GM12878 (cell line): ENCODE data around the gene FAM25A. TPM values are rescaled to one million over a fixed set of nuclear protein-coding genes. Genes with fewer than 3 reads are reported as not detected.
"Not testable (repeated sequence)": the region's sequence is repeated elsewhere in the genome, so short reads cannot be mapped to it uniquely, and the experiment has no call there.

Experiments
- ATAC-seq: fragments of 200-7000 bp; cut with Tn5 transposase; 3 replicates; pipeline ENCODE4 v1.9.1; 2020; ENCODE audit warnings: mild to moderate bottlenecking, moderate library complexity
- BruUV-seq: library from RNA; stranded (reverse); fragments of 400-500 nt; replicated peaks from 2 replicates; lab custom pipeline; 2021; lab: Mats Ljungman, UMichigan
- CTCF ChIA-PET: fragments of 300-600 bp; sonication (Branson Sonifier 250); formaldehyde crosslinking; extraction: SDS; loops from one replicate; lab custom pipeline; 2021; ENCODE audit warnings: inconsistent platforms; lab: Yijun Ruan, JAX
- POLR2A ChIA-PET: fragments of 350-600 bp; formaldehyde crosslinking; extraction: SDS; loops from one replicate; lab custom pipeline; 2021; ENCODE audit warnings: inconsistent platforms; lab: Charles Lee
- RAD21 ChIA-PET: fragments of 300-600 bp; sonication (Branson Sonifier 250); formaldehyde crosslinking; loops from one replicate; lab custom pipeline; 2023; ENCODE audit warnings: antibody characterized with exemption; ENCODE audit not compliant: unreplicated experiment; lab: Charles Lee
- SMC1A ChIA-PET: fragments of 300-600 bp; sonication (Branson Sonifier 250); formaldehyde crosslinking; loops from one replicate; lab custom pipeline; 2023; ENCODE audit not compliant: unreplicated experiment, uncharacterized antibody; lab: Charles Lee
- DNase-seq: peaks from one replicate; pipeline ENCODE4 v3.0.0-alpha.2; 2011; ENCODE audit warnings: low read depth, low spot score
- FAIRE-seq: peaks from 3 replicates; lab custom pipeline; 2011; peaks lifted over from hg19 to GRCh38; lab: Jason Lieb, UNC
- H2AFZ ChIP-seq: 2 replicates; pipeline ENCODE4 v1.6.0; 2011; ENCODE audit warnings: low read depth, low read length, control low read depth; ENCODE audit not compliant: control insufficient read depth
- H3K27ac ChIP-seq: 2 replicates; pipeline ENCODE4 v1.5.1; 2011; ENCODE audit warnings: control low read depth; ENCODE audit not compliant: control insufficient read depth, insufficient read depth
- H3K27me3 ChIP-seq, 2 experiments: replicated peaks in 1 of 2; 2 replicates each; pipeline versions ENCODE4 v1.6.0 to v1.6.1; 2011; ENCODE audit warnings: low read length in 1 of 2; ENCODE audit not compliant: control insufficient read depth in 2 of 2, insufficient read depth in 2 of 2
- H3K36me3 ChIP-seq, 2 experiments: 2 replicates each; pipeline ENCODE4 v1.5.1; 2011; ENCODE audit warnings: low read length in 1 of 2; ENCODE audit not compliant: control insufficient read depth in 2 of 2, insufficient read depth in 2 of 2
- H3K4me1 ChIP-seq: 2 replicates; pipeline ENCODE4 v1.6.1; 2011; ENCODE audit warnings: mild to moderate bottlenecking, low read length, moderate library complexity, mixed read lengths; ENCODE audit not compliant: control insufficient read depth, insufficient read depth
- H3K4me2 ChIP-seq: 2 replicates; pipeline ENCODE4 v1.6.0; 2011; ENCODE audit warnings: control low read depth; ENCODE audit not compliant: control insufficient read depth, insufficient read depth
- H3K4me3 ChIP-seq: fragments of 200-600 bp; sonication (generic); 2 replicates; pipeline ENCODE4 v1.5.1; 2016
- H3K79me2 ChIP-seq: 2 replicates; pipeline ENCODE4 v1.6.0; 2011; ENCODE audit warnings: low read length; ENCODE audit not compliant: control insufficient read depth, insufficient read depth
- H3K9ac ChIP-seq: 2 replicates; pipeline ENCODE4 v1.8.0; 2011; ENCODE audit warnings: low read length, control low read depth, mixed read lengths; ENCODE audit not compliant: control insufficient read depth, insufficient read depth
- H3K9me3 ChIP-seq: replicated peaks from 3 replicates; pipeline ENCODE4 v1.5.1; 2011; ENCODE audit warnings: mild to moderate bottlenecking, low read length; ENCODE audit not compliant: control insufficient read depth, insufficient read depth
- H4K20me1 ChIP-seq: 2 replicates; pipeline ENCODE4 v1.6.0; 2011; ENCODE audit not compliant: control insufficient read depth, insufficient read depth
- BHLHE40 ChIP-seq, 2 experiments: fragments of 450-650 bp in 1 of 2; IDR thresholded peaks; 2 replicates each; pipeline ENCODE4 v1.6.1; 2011 to 2017; ENCODE audit warnings: low read depth in 2 of 2, borderline replicate concordance in 1 of 2, improper control_type of control experiment in 1 of 2, low read length in 1 of 2, mild to moderate bottlenecking in 1 of 2
- SMAD5 ChIP-seq: IDR thresholded peaks from 2 replicates; pipeline ENCODE4 v1.6.1; 2016; ENCODE audit warnings: antibody characterized with exemption, low read depth
- SUZ12 ChIP-seq: fragments of 200-600 bp; sonication (generic); IDR thresholded peaks from one replicate; pipeline ENCODE4 v1.6.1; 2018; ENCODE audit warnings: antibody characterized with exemption, mild to moderate bottlenecking; ENCODE audit not compliant: unreplicated experiment
- TARDBP ChIP-seq: IDR thresholded peaks from 2 replicates; pipeline ENCODE4 v1.6.1; 2016; ENCODE audit warnings: borderline replicate concordance
- WGBS: methylation state at CpG from one replicate; pipeline ENCODE4 v1.1.6; 2016; ENCODE audit warnings: low lambda C conversion rate; ENCODE audit not compliant: insufficient replicate concordance, insufficient coverage; ENCODE audit errors: missing lambda C conversion rate; 5-methylcytosine and 5-hydroxymethylcytosine counted together
- in situ Hi-C: fragments of 300-500 bp; cut with MboI; formaldehyde crosslinking; loops from 9 replicates; pipeline ENCODE4 v1.14.3; 2018; ENCODE audit warnings: mixed read lengths
- intact Hi-C: fragments of 100-400 bp; cut with micrococcal nuclease; formaldehyde crosslinking; loops from one replicate; pipeline ENCODE4 v1.14.2; 2022; ENCODE audit not compliant: unreplicated experiment
- polyA plus RNA-seq, 11 experiments: library from polyadenylated mRNA; depleted of rRNA in 4 of 11; unstranded in 6 of 11; stranded (reverse) in 5 of 11; fragments of >200 nt; fragmentation: Nextera tagmentation in 4 of 11; fragmentation: Illumina TruSeq in 1 of 11; extraction: Ambion mirVana in 4 of 11; extraction: Trizol in 1 of 11; gene quantifications; 1 replicate in 1 of 11; 2 replicates in 10 of 11; pipeline versions ENCODE4 v1.2.1 to v1.2.3, GENCODE V29; 2011 to 2016; ENCODE audit warnings: inconsistent platforms in 2 of 11, missing spikeins in 2 of 11, low read depth in 1 of 11
- total RNA-seq, 4 experiments: library from RNA; depleted of rRNA in 3 of 4; stranded (reverse); fragments of >200 nt in 3 of 4; fragmentation: Illumina TruSeq in 1 of 4; extraction: Trizol in 1 of 4; gene quantifications; 2 replicates each; pipeline versions ENCODE4 v1.2.1 to v1.2.3, GENCODE V29; 2013 to 2021
- TF ChIP-seq, protein P1 (sequence below): IDR thresholded peaks from 2 replicates; pipeline ENCODE4 v1.6.1; 2011; ENCODE audit warnings: low read depth, low read length, improper control_type of control experiment, borderline replicate concordance

The FAM25A gene
- total and polyA plus RNA-seq, 10 of the 15 experiments (the other 5 are each of a cell fraction or from before 2014, with no cell fraction given) = not detected

GRCh38 chr10:86988520-86988919 is 31.6 kb upstream of the FAM25A start:
- WGBS = 0% methylated on average over 1 of the region's 1 CpG
- Histone ChIP-seq H3K4me3 (no peak overlapping the region), H3K9me3 (no peaks in the 10 kb centered on the region), H4K20me1 (no peaks in the 10 kb centered on the region), H2AFZ (no peak overlapping the region), H3K27ac (no peak overlapping the region), H3K36me3 (no peaks in the 10 kb centered on the region), H3K4me1 (no peaks in the 10 kb centered on the region), H3K9ac (no peak overlapping the region), H3K4me2 (no peak overlapping the region), H3K79me2 (no peaks in the 10 kb centered on the region), H3K27me3 (peaks cover 0 to 2% of the 10 kb centered on the region in 2 experiments; a peak in 1 of 4 replicates)
- CTCF ChIA-PET = interaction anchor here (0.6 to 1.0 kb wide), 3 partner anchors 11 to 546 kb away, joined by 3 read pairs; no protein-coding TSS in a partner anchor
- SMC1A ChIA-PET = interaction anchor here (1.5 kb wide), 1 partner anchor 28 kb away, joined by 3 read pairs; no protein-coding TSS in a partner anchor
- RAD21 ChIA-PET = no interaction called here
- intact Hi-C loops = no loop called here
- no peak for FAIRE-seq
- no peak for TF ChIP-seq SMAD5
- TF ChIP-seq BHLHE40 (IDR thresholded peaks at IDR 0.05; ENCODE audit: borderline replicate concordance in 1 of 2, low read depth in 2 of 2, low read length in 1 of 2) = no peak
- TF ChIP-seq, protein P1, sequence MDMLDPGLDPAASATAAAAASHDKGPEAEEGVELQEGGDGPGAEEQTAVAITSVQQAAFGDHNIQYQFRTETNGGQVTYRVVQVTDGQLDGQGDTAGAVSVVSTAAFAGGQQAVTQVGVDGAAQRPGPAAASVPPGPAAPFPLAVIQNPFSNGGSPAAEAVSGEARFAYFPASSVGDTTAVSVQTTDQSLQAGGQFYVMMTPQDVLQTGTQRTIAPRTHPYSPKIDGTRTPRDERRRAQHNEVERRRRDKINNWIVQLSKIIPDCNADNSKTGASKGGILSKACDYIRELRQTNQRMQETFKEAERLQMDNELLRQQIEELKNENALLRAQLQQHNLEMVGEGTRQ = no peak
- TF ChIP-seq TARDBP = no peak
- no peak for TF ChIP-seq SUZ12
- in situ Hi-C loops = no loop called here
- no peak for DNase-seq
- no TSS peak for BruUV-seq
- POLR2A ChIA-PET = no interaction called here
- ATAC-seq = no peak

GRCh38 chr10:86991362-86991761 is 28.7 kb upstream of the FAM25A start:
- H3K79me2 ChIP-seq, H3K4me2 ChIP-seq, H3K27ac ChIP-seq, H4K20me1 ChIP-seq, RAD21 ChIA-PET, CTCF ChIA-PET, H3K9ac ChIP-seq, H3K9me3 ChIP-seq, in situ Hi-C loops, H2AFZ ChIP-seq, intact Hi-C loops, H3K4me1 ChIP-seq, DNase-seq, H3K4me3 ChIP-seq, H3K36me3 ChIP-seq, ATAC-seq, FAIRE-seq, SMC1A ChIA-PET, POLR2A ChIA-PET, H3K27me3 ChIP-seq, BruUV-seq: not testable (repeated sequence)
- WGBS = 51% methylated on average over 11 of the region's 12 CpGs
